Measurements from ENCODE around the gene ZFAND3.

DNA sequence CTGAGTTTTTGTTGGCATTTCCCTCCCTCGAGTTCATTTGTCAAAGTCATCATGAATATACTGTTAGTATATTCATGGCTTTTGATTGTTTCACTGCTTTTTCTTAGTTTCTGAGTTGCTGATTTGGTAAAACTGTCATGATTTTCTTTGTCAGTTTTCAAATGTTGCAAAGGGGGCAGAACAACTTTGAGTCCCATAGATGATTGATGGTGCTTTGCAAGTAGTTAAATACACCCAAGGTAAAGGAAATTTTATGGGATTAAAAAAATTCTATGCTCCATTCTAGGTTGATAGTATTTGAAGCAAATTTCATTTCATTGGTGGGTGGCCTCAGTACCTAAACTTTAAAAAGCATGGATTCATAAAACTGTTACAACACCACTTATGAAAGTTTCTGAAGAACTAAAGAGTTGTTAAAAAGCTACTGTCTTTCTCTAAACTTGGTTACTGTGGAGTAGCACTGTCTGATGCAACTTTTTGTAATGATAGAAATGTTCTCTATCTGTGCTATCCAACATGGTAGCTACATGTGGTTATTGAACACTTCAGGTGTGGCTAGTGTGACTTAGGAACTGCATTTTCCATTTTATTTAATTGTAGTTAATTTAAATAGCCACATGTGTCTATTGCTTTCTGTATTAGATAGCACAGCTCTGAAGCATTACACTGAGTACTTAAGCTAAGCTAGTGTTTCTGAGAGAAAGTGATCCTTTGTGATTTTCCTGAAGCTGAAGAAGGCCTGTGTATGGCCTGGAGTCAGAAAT is 153.6 kb downstream of the ZFAND3 start:
- no peak for TF ChIP-seq POLR2A (IDR thresholded peaks at IDR 0.05)
- TF ChIP-seq, protein P1, sequence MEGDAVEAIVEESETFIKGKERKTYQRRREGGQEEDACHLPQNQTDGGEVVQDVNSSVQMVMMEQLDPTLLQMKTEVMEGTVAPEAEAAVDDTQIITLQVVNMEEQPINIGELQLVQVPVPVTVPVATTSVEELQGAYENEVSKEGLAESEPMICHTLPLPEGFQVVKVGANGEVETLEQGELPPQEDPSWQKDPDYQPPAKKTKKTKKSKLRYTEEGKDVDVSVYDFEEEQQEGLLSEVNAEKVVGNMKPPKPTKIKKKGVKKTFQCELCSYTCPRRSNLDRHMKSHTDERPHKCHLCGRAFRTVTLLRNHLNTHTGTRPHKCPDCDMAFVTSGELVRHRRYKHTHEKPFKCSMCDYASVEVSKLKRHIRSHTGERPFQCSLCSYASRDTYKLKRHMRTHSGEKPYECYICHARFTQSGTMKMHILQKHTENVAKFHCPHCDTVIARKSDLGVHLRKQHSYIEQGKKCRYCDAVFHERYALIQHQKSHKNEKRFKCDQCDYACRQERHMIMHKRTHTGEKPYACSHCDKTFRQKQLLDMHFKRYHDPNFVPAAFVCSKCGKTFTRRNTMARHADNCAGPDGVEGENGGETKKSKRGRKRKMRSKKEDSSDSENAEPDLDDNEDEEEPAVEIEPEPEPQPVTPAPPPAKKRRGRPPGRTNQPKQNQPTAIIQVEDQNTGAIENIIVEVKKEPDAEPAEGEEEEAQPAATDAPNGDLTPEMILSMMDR (IDR thresholded peaks at IDR 0.05) = no peak
- no peak for TF ChIP-seq POLR2AphosphoS5 (IDR thresholded peaks at IDR 0.05)
